ENCODE measurements around the gene P2RY4. TPM values are rescaled to one million over a fixed set of nuclear protein-coding genes. Genes with fewer than 3 reads are reported as not detected.
A peak's percentile ranks its signal among the peaks of the same experiment; 100 is the strongest.
"Not testable (repeated sequence)": the region's sequence is repeated elsewhere in the genome, so short reads cannot be mapped to it uniquely, and the experiment has no call there.

P2RY4 gene
- not detected in 2 replicates for polyA plus RNA-seq (2014; cell fraction: cytosol; rRNA removed)
- polyA plus RNA-seq (2014; cell fraction: nucleus; rRNA removed), result 0.17 TPM in 1 of 2 replicates, not detected in the other

DNA sequence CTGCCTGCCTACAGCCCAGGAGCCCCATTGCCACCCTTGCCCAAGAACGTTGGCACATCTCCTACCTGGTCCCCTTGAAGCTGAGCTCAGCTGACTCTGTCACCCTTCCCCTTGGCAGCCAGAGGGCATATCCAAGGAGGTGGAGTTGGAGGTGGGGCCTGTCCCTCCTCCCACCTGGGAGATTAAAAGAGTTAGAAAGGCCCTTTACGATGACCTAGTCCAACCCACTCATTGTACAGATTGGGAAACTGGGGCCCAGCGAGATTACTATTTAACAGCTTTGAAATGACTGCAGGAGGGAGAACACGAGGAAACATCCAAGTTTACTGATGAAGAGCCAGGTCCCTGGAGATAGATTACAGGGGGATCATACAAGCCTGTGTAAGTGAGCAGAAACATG is at the start of gene P2RY4:
P2RY4 (minus strand) TSS at position 101 of the 400 bp plus-strand sequence. CDS start 580 bp downstream, outside the sequence.
- no peak for DNase-seq (ENCODE audit: low spot score)

- DNase-seq (ENCODE audit: low spot score), result no peak
Measured at GRCh38 chrX:70301716-70302115, 41.7 kb upstream of the P2RY4 start.

GRCh38 chrX:70293621-70294020 is 33.6 kb upstream of the P2RY4 start:
- no peak for DNase-seq (ENCODE audit: low spot score)

- DNase-seq (ENCODE audit: low spot score), result no peak
Measured at GRCh38 chrX:70292788-70293187, 32.8 kb upstream of the P2RY4 start.

DNA sequence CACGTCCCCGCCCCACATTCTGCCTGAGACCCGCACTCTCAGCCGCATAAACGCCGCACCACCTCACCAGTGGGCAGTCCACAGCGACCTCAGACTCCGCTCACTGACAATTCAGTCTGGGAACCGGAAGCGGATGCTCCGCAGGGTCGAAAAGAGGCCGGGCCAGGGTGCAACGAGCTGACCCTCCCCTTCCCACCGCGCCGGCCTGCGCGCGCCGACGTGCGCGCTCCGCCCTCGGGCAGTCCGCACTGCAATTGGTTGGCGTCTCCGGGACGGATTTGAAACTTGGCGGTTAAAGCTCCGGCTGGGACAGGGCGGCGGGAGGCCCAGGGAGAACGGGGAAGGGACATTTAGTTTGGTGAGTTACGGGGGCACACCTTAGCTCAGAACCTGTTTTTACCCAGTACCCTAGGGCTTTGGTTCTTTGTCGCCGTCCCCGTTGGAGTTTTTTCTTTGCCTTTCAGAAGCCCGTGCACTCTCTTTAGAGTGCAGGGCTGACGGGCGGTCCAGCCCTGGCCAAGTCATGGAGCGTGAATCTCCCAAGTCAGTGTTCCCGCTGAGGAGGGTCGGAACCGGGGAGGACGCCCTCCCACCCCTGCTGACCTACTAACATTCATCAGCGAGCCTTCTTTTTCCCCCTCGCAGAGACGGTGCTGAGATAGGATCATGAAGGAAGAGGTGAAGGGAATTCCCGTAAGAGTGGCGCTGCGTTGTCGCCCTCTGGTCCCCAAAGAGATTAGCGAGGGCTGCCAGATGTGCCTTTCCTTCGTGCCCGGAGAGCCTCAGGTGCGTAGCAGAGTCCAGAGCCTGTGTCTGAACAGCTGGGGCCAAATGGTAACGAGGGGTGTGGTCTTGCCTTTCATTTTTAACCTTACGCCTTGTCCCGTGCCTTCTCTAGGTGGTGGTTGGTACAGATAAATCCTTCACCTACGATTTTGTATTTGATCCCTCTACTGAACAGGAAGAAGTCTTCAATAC is 30.1 kb upstream of the P2RY4 start, which contains the start of the genes KIF4A and PDZD11:
KIF4A (plus strand) TSS at position 312 of the 978 bp plus-strand sequence; CDS start at position 667, 355 bp downstream.
PDZD11 (minus strand) TSS at position 135 of the 978 bp plus-strand sequence. CDS start 586 bp downstream, outside the sequence.
- peak; percentile 80 for DNase-seq (ENCODE audit: low spot score)

GRCh38 chrX:70289168-70289792 is 29.3 kb upstream of the P2RY4 start:
- no peak for DNase-seq (ENCODE audit: low spot score)

DNA sequence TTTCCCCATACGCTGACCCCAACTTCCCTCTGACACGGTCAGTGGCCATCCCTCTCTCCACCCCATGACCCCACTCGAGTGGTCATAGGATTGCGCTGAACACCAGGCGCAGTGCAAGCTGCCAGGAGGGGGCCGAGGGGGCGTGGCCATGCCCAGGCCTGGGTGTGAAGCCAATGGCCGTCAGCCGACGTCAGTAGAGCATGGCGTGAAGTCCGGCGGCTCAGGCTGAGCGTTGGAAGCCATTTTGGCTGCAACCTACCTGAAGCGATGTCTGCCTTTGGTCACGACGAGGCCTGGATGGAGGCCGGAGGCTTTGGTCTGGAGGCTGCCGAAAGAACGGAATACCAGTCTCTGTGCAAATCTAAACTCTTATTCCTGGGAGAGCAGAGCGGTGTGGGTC is 21.9 kb upstream of the P2RY4 start, which contains the start of gene RAB41:
RAB41 (plus strand) TSS at position 222 of the 400 bp plus-strand sequence; CDS start at position 268, 46 bp downstream.
- no peak for DNase-seq (ENCODE audit: low spot score)

DNA sequence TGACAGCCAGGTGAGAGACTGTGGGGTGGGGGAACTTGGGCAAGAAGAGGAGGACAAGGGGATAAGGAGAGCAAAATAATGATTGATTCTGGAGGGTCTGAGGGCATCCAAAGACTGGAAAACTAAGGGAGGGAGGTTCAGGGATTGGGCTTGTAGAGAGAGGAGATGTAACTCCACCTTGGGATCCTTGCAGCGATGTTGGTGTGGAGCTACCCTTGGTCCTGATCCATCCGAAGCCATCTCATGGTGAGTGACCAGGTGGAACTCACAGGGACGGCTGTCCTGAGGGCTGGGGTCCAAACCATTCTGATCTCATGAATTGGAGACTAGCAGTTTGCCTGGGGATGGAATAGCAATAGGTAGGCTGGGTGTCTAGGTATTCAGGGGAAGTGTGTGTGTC is 20.6 kb upstream of the P2RY4 start:
- no peak for DNase-seq (ENCODE audit: low spot score)

DNA sequence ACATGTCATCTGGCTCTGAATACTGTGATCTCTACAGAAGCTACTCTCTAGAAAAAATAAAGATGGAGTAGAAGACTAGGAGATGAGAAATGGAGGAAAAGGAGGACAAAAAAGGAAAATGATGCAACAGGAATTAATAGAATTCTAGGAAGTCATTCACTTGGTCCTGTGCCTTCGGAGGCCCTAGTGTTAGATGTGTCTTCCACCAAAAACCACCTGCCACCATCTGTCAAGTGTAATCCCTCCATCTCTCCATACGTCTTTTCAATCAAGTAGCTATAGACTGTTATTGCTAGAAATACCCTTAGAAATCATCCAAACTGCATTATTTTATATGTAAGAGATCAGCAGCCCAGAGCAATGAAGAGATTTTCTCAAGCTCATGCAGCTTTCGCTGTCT is 19.1 kb upstream of the P2RY4 start:
- no peak for DNase-seq (ENCODE audit: low spot score)

DNA sequence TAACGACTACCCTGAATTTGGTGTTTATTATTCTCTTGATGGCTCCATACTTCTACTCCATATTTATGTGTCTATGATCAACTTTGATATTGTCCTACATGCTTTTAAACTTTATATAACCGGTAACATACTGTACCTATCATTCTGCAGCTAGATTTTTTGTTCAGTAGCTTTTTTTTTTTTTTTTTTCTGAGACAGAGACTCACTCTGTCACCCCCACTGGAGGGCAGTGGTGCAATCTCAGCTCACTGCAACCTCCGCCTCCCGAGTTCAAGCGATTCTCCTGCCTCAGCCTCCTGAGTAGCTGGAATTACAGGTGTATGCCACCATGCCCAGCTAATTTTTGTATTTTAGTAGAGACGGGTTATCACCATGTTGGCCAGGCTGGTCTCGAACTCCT is 14.0 kb upstream of the P2RY4 start:
- not testable (repeated sequence) for DNase-seq (ENCODE audit: low spot score)

GRCh38 chrX:70268034-70268433 is 8.0 kb upstream of the P2RY4 start, which contains the start of gene ARR3:
TSS of gene ARR3 (plus strand) at chrX:70268334. CDS start at chrX:70269386, 1,052 bp downstream.
- no peak for DNase-seq (ENCODE audit: low spot score)

DNA sequence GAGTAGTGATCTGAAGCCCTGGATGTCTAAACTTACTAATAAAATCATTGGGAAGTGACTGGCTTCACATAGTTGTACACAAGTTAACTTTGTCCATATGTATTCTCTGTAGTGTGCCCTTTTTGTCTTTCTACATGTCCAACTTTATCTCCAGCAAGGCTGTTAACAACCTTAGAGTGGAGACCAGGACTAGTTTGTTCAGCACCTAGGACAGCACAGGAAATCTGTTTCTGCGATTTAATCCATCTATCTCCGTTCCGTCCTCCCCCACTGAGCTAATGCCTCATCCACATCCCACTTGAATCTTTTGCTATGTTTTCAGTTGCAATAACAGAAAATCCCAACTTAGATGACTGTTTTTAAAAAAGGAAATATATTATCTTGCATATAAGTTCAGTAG is 4.8 kb upstream of the P2RY4 start:
- no peak for DNase-seq (ENCODE audit: low spot score)

DNA sequence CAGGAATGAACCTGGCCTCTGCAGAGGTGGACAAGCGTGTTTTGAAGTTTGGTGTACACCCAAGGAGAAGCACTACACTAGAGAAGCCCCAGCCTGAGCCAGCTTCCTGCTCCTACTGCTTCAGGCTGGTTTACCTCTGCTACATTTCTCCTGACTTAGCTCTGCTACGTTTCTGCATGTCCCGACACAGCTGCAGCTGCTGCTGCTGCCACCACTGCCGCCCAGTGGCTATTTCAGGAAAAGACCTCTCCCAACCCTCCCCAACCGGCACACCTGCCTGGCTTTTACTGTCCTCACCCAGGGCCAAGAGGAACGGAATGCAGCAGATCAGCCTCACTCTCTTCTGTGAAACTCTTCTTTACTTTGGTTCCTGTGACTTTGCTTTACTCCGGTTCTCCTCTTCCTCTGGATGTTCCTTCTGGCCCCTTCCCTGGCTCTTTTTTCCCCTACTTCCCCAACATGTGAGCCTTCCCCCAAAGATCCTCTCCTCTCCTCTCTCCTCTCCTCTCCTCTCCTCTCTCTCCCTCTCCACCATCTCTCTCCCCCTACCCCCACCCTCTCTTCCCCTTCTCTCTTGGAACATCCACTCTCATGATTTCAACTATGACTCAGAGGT is 3.1 kb upstream of the P2RY4 start:
- peak; percentile 31 for DNase-seq (ENCODE audit: low spot score)

GRCh38 chrX:70257423-70258288 is 2.3 kb downstream of the P2RY4 start:
- no peak for DNase-seq (ENCODE audit: low spot score)

GRCh38 chrX:70255452-70255851 is 4.6 kb downstream of the P2RY4 start:
- DNase-seq (ENCODE audit: low spot score), result no peak

GRCh38 chrX:70254909-70255308 is 5.1 kb downstream of the P2RY4 start:
- DNase-seq (ENCODE audit: low spot score), result no peak

DNA sequence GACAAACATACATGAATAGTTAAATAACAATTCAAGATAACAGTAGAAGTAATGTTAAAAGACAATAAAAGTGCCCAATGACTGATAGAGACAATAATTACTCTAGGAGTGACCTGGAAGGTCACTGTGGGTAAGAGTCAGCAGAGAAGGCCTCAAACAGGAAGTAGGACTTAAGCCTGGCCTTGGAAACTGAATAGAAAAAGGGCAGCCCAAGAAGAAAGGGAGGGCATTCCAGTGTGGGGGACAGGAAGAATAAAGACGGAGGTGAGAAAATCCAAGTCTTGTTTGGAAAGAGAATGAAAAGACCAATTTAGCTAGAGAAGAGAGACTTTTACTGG is 6.0 kb downstream of the P2RY4 start:
- no peak for DNase-seq (ENCODE audit: low spot score)

GRCh38 chrX:70253377-70254062 is 6.5 kb downstream of the P2RY4 start:
- DNase-seq (ENCODE audit: low spot score), result no peak

- DNase-seq (ENCODE audit: low spot score), result no peak
Measured at GRCh38 chrX:70252491-70252890, 7.5 kb downstream of the P2RY4 start.

GRCh38 chrX:70247252-70247651 is 12.8 kb downstream of the P2RY4 start:
- DNase-seq (ENCODE audit: low spot score), result no peak

Data from SK-N-DZ (cell line).